NCI-H526 treated with DMSO at 0.1 percent for 48 hours (cell line): Measurements from ENCODE around the gene CDC42EP2.
A peak's percentile ranks its signal among the peaks of the same experiment; 100 is the strongest.
"Not testable (repeated sequence)": the region's sequence is repeated elsewhere in the genome, so short reads cannot be mapped to it uniquely, and the experiment has no call there.

Experiments
- DNase-seq: peaks from one replicate; lab custom pipeline; 2025; lab: John Stamatoyannopoulos, UW

Gene CDC42EP2

DNA sequence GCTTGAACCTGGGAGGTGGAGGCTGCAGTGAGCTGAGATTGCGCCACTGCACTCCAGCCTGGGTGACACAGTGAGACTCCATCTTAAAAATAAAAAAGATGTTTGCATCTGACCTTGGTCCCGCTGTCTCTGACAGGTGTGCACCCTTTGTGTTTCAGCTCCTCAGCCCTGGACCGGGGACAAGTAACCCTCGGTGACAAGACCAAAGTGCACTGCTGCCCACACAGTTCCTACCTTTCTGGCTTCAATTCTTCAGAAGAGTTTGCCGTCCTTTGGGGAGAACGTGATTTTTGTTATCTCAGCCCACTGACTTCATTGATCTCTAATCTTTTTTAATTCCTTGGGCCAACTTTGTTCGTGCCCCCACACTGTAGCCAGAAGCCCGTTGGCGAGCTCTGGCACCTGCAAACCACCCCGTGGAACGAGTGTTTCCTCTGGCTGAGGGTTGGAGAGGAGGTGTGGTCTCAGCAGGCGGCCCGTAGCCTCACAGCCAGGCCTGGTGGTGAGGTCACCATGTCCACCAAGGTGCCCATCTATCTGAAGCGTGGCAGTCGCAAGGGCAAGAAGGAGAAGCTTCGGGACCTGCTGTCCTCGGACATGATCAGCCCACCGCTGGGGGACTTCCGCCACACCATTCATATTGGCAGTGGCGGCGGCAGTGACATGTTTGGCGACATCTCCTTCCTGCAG lies 5.9 kb downstream of the CDC42EP2 start:
- DNase-seq, result no peak

GRCh38 chr11:65321076-65321475 lies 6.4 kb downstream of the CDC42EP2 start:
- no peak for DNase-seq

DNA sequence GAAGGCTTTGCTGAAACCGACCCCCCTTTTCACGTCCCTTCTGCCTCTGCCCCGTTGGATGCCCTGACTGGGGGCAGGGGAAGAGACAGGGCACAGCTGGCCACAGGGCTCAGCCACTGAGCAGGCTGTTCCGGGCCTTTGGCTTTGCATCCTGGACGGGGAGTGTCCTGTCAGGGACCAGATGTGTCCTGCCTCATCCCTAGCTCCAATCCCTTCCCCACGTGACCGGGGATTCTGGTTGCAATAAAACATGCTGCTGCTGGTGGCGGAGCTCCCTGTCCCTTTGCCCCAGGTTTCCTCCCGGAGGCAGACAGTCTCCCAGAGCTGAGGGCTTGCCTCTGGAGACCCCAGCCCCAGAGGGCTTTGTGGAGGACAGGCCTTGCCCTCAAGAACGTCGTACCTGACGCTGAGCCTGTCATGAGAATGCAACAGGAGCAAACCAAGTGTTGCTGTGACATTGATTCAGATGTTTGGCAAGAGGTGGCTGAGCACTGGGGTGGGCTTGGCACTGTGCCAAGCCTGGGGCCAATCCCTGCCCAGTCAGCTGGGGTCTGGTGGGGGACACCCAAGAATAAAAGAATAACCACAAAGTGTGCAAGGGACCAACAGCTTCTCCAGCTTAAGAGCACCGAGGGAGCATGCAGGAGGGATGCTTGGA lies 7.3 kb downstream of the CDC42EP2 start:
- no peak for DNase-seq

DNA sequence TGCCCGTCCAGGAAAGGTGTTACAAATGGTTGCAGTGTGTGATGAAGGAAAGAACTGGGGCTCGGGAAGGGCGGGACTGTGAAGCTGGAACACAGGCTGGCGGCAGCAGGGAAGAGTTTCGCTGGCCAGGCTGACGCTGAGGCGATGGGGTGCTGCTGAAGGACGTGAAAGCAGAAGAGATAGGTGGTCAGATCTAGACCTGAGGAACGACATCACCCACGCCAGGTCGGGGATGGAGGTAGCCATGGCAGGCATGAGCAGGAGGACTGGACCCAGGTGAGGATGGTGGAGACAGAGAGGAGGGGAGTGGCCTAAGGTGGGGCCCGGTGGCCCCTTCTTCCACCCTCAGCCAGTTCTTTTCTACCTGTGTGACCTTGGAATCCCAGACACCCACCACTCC lies 9.1 kb downstream of the CDC42EP2 start:
- DNase-seq, result no peak

- DNase-seq, result no peak
Observed at GRCh38 chr11:65325435-65325834, 10.8 kb downstream of the CDC42EP2 start.

DNA sequence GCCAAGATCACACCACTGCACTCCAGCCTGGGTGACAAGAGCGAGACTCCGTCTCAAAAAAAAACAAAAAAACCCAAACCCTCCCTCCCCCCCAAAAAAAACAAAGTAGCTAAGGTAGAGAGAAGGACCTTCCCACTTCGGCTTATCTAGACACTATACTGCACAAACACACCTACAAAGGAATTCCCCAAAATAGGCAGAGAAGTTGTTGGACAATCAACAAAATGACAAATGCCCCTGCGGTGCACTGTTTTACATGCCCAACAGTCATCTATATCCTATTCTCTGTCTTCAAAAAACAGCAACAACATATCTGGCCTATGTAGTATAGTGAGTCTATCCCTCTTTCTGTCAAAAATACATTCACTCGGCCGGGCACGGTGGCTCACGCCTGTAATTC lies 12.4 kb downstream of the CDC42EP2 start:
- no peak for DNase-seq

DNA sequence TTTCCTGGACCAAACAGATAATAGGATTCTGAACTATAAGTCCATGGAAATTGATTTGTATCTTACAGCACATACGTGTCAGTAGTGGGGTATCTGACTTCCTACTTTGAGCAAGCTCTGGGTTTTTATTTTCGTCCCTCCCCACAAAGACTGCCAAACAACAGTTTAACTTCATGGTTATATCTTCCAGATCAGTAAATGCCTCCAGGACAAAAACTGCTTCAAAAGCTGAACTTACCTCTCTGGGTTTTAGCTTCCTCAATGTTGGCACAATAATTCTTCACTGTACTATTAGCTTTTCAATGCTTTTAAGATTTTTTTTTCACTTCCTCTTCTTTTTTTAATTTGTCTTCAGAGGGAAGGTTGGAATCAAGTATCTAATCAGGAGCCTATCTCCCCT lies 14.8 kb downstream of the CDC42EP2 start:
- no peak for DNase-seq

- peak; percentile 80 for DNase-seq
Observed at GRCh38 chr11:65329944-65330403, 15.3 kb downstream of the CDC42EP2 start.

DNA sequence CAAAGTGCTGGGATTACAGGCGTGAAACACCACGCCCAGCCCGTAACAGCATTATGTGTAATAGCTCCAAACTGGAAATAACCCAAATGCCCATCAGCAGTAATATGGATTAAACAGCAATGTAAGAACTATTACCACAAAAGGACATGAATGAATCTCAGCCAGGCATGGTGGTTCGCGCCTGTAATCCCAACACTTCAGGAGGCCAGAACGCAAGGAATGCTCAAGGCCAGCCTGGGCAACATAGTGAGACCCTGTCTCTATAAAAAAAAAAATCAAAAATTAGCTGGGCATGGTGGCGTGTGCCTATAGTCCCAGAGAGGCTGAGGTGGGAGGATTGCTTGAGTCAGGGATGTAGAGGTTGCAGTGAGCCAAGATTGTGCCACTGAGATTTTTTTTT lies 15.9 kb downstream of the CDC42EP2 start:
- DNase-seq, result no peak

DNA sequence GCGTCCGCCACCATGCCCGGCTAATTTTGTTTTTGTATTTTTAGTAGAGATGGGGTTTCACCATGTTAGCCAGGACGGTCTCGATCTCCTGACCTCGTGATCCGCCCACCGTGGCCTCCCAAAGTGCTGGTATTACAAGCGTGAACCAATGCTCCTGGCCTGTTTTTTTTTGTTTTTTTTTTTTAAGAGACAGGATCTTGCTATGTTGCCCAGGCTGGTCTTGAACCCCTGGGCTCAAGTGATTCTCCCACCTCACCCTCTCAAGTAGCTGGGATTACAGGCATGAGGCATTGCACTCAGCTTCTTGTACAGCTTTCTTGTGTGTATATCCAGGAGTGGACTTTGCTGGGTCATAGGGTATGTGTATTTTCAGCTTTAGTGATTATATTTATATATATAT lies 17.9 kb downstream of the CDC42EP2 start:
- not testable (repeated sequence) for DNase-seq

DNA sequence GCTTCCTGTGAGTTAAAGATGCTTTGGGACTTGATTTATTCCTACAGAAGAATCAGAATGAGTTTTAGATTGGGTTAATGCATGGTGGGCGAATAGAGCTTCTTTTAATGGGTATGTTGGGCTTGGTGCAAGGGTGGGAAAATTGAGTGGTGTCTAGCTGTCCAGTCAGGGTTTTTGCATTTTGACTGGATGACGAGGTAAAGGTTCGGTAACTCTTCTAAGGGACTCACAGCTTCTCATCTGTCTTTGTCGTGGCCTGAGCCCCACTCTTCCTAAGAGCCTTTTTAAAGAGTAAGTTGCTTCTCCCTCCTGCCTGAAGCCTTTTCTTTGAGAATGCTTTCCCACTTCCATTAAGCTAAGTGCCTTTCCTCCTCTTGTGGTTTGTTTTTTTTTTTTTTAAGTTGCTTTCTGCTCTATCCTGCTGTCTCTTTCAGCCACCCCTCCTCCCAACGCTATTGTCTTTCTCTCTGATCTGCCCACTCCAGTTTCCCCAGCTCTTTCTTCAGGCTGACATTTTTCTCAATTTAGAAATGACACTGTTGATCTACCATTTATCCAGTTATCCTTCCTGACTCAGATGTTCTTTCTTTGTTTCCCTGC lies 20.1 kb downstream of the CDC42EP2 start:
- DNase-seq, result no peak

DNA sequence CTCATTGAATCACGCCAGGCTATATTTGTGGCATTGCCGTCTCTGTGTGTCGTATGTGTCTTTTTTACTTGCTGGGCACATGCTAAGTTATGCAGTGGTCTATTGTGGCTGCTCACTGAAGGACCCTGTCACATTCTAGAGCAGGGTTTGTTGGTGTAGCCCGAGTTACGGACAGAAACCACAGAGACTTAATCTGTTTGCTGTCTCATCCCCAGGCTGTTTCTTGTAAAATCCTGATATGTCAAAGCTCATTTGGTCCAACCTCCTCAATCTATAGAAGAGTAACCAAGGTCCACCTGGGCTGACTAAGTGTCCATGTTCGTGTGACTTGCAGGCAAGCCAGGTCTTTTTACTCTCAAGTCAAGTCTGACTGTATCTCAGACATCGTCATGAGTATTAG lies 24.0 kb downstream of the CDC42EP2 start:
- no peak for DNase-seq

- DNase-seq, result no peak
Observed at GRCh38 chr11:65340226-65340625, 25.6 kb downstream of the CDC42EP2 start.

GRCh38 chr11:65341856-65342255 lies 27.2 kb downstream of the CDC42EP2 start:
- DNase-seq, result no peak

DNA sequence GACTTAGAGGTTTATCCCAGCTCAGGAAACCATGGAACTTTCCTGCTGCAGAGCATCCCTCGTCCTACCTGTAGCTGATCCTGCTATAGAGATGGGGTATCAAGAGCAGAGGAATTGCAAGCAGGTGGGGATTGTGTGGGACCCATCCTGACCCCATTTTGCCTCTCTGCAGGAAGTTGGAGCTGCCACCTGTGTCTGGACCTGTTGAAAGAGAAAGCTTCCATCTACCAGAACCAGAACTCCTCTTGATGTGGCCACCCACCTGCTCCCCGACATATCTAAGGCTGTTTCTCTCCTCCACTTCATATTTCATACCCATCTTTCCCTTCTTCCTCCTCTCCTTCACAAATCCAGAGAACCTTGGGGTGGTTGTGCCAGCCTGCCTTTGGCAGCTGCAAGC lies 36.8 kb downstream of the CDC42EP2 start:
- no peak for DNase-seq

DNA sequence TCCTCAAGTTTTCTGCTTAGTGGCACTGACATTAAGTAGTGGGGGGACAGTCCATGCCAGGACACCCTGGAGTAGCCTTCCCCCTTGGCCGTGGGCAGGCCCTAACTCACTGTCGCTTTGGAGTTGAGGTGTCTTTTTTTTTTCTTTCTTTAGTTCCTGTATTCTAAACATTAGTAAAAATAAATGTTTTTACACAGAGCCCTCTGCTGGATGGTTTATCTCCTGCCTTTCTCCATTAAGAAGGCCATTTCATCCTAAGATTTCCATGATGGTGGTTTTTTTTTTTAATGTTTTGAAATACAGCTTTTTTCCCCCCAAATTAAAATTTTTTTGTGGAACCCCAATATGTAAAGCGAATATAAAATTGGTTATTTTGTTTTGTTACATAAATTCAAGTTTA lies 38.1 kb downstream of the CDC42EP2 start:
- DNase-seq, result no peak

DNA sequence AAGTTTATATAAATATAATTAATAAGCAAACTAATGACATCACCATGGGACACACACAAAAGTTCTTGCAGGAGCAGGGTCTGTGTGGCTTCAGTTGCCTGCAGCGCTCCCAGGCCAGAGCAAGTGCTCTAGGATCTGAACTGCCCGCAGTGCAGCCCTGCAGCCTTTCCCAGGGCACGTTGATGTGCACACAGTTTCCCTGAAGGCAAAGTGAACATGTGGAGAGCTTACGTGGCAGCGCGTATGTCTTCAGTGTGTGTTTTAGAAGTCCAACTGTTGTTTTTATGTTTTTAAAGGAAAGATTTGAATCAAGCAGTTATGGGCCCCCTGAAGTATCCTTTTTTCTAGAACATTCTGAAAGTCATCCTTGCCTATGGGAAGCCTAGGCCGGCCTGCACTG lies 38.7 kb downstream of the CDC42EP2 start:
- no peak for DNase-seq

DNA sequence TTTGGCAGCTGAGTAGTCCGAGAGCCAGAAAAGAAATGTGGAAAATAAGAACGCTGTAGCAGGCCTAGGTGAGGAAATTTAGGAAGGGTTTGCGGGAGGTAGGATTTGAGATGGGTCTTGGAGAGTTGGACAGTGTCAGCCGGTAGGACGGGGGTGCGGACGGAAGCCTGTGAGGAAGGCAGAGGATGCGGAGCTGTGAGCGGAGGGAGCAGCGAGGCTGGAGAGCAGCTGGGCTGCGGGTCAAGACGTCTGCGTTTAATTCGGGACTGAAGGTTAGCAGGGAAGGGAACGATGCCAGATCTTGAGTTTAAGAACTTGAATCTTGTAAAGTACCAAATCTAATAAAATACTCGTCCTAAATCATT lies 39.2 kb downstream of the CDC42EP2 start:
- DNase-seq, result no peak

DNA sequence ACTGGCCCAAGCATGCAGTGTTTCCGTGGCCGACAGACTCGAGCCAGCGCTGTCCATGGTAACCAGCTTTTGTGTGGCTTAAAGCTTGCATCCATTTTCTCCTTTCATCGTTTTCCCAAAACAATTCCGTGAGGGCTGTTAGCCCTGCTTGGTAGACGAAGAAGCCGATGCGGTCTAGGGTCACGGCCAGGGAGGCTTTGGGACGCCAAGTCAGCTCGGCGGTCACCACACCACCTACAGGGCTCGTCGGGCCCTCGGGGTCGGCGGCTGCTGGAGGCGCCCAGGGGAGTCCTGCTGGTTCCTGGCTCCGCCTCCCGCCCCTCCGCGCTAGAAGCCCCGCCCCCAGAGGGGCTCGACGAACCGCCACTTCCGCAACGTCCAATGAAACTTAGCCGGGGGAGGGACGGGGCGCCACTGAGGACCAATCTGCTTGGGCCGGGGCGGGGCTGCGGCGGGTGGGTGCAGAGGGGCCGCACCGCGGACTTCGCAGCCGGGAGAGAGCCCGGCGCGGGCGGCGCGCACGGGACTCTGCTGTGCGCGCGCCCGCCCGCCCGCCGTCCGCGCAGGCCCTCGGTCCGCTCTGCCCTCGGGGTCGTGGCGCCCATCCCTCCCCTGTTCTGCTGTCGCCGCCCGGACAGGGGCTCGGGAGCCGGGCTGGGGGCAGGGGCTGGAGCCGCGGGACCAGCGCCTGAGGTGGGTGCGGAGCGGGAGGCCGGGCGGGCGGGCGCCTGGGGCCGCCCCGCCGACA lies 39.8 kb downstream of the CDC42EP2 start, which contains the start of gene TIGD3:
TIGD3 (plus strand) TSS at position 487 of the 748 bp plus-strand sequence. CDS start 1,058 bp downstream, outside the sequence.
- peak; percentile 95 for DNase-seq

- peak; percentile 63 for DNase-seq
Observed at GRCh38 chr11:65355013-65355775, 40.5 kb downstream of the CDC42EP2 start.

DNA sequence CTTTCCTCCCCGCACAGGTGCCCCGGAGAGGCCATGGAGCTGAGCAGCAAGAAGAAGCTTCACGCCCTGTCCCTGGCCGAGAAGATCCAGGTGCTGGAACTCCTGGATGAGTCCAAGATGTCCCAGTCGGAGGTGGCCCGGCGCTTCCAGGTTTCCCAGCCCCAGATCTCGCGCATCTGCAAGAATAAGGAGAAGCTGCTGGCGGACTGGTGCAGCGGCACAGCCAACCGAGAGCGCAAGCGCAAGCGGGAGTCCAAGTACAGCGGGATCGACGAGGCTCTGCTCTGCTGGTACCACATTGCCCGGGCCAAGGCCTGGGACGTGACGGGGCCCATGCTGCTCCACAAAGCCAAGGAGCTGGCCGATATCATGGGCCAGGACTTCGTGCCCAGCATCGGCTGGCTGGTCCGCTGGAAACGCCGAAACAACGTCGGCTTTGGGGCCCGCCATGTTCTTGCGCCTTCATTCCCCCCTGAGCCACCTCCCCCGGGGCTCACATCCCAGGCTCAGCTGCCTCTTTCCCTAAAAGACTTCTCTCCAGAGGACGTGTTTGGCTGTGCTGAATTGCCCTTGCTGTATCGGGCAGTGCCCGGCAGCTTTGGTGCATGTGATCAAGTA lies 41.2 kb downstream of the CDC42EP2 start:
- DNase-seq, result peak; percentile 62
